GM18498 (cell line): Measurements from ENCODE around the gene PLCB1.
"Not testable (repeated sequence)": the region's sequence is repeated elsewhere in the genome, so short reads cannot be mapped to it uniquely, and the experiment has no call there.

ENCODE experiments used
- ATAC-seq: cut with Tn5 transposase; IDR thresholded peaks from one replicate; pipeline ENCODE4 v1.9.1; 2021; ENCODE audit warnings: mild to moderate bottlenecking, moderate library complexity; ENCODE audit not compliant: unreplicated experiment

PLCB1 gene

GRCh38 chr20:8362457-8362856, 230.4 kb downstream of the PLCB1 start:
- ATAC-seq: no peak

DNA sequence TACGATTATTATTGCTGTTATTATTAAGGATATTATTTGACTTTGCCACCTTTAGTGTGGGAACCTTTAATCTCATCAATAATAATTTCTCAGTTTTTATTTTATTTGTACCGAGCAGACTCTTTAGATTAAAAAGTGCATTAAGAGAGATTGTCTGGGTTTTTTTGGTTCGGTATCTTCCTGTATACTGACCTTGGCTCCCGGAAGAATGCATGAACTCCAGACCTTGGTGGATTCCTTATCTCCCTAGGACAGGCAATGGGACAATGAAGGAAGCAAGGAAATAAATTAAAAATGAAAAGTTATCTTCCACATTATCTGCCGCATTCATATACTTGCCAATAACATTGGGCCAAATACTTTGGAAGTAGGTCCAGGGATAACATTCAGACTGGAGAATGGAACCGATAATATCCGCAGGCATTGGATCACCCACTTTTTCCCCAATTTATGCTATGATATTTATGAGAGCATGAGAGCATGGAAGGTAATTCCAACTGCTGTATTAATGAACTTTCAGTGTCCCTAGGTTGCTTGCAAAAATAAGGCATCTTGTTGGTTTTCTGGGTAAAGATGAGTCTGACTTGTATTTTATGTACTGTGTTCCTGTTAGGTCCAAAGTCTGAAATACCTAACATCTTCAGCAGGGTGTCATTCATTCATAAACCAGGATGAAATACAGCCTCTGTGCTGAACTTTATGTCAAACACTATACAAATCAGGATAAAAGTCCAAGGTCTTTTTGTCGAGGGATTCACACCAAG, 232.1 kb downstream of the PLCB1 start:
- no peak for ATAC-seq

DNA sequence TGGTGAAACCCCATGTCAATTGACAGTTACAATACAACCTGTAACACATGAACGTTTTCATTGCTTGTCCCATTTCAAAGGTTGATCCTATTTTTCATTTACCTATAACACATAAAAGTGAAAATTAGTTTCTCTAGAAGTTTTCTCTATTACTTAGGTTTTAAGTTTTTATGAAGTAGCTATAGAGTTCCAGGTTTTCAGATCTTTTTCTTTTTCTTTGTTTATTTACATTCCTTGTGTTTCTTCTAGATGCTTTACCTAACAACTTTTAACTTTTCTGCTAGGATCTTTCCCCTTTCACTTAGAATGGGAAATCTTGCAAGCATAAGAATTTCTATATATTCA, 232.6 kb downstream of the PLCB1 start:
- ATAC-seq: no peak

GRCh38 chr20:8365634-8366033, 233.6 kb downstream of the PLCB1 start:
- ATAC-seq: no peak

DNA sequence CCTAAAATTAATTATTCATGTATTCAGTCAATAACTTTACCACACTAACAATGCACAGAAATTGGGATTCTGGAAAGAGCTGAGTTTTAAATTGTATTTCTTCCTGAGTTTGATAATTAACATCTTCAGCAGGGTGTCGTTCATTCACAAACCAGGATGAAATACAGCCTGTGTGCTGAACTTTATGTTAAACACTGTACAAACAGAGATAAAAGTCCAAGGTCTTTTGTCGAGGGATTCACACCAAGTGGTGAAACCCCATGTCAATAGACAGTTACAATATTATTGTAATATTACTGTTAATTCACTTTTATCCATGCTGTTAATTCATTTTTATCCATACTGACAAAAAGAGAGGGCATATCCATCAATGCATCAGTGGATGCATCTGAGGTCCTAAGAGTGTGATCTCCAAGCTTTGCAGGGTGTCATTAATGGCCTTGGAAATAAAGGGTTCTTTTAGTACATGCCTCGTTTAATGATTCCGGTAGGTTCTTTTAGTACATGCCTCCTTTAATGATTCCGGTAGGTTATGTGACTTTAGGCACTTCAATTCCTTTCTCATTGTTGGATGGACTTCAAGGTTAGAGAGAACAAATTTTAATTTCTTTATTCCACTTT, 234.3 kb downstream of the PLCB1 start:
- ATAC-seq: no peak

- ATAC-seq: no peak
Observed at GRCh38 chr20:8367689-8368088, 235.6 kb downstream of the PLCB1 start.

GRCh38 chr20:8368670-8369069, 236.6 kb downstream of the PLCB1 start:
- no peak for ATAC-seq

- no peak for ATAC-seq
Observed at GRCh38 chr20:8369311-8369710, 237.2 kb downstream of the PLCB1 start.

- ATAC-seq: no peak
Observed at GRCh38 chr20:8370774-8371173, 238.7 kb downstream of the PLCB1 start.

GRCh38 chr20:8372824-8373380, 240.8 kb downstream of the PLCB1 start:
- ATAC-seq: no peak

- ATAC-seq: no peak
Observed at GRCh38 chr20:8373579-8373978, 241.5 kb downstream of the PLCB1 start.

DNA sequence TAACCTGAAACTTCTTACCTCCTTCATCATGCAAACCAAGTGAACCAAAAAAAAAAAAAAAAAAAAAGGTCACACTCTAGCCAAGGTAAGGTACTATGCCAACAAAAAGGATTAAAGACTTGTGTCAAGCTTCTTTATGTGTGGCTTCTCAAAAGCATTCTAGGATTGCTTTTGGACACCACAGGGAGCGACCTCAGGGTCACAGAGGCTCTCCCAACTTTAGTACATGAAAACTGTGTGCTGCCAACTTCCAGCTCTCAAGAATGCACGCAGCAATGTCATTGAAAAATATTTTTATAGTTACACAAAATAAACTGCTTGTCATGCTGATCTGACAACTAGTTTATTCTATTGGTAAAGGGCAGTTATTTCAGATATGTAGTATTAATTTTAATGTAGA, 243.8 kb downstream of the PLCB1 start:
- no peak for ATAC-seq

DNA sequence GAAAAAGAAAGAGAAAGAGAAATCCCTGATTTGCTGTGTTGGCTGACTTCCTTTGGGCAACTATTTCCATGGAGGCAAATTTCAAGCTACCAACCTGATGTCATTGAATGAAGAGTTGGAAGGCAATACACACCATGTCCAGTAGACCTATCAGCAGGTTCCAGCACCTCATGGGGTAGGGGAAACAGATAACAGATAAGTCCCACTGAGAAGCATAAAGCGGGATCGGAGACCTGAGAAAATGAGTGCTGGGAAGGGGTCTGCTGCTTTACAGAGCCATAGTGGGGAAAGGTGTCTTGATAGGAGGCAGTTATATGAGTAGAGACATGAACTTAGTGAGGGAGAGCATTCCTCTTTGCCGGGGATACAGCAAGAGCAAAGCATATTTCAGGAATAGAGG, 244.9 kb downstream of the PLCB1 start:
- ATAC-seq: no peak

- ATAC-seq: not testable (repeated sequence)
Observed at GRCh38 chr20:8379125-8379524, 247.1 kb downstream of the PLCB1 start.

GRCh38 chr20:8385247-8385646, 253.2 kb downstream of the PLCB1 start:
- no peak for ATAC-seq

DNA sequence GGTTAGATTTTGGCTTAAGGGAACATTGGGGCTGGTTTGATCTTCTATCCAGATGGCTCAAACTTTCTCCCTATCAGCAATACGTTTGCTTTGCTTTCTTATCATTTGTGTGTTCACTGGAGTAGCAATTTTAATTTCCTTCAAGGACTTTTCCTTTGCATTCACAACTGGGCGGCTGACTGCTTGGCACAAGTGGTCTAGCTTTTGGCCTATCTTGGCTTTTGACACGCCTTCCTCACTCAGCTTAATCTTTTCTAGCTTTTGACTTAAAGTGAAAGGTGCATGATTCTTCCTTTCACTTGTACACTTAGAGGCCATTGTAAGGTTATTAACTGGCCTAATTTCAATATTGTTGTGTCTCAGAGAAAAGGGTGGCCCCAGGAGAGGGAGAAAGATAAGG, 254.9 kb downstream of the PLCB1 start:
- ATAC-seq: no peak

DNA sequence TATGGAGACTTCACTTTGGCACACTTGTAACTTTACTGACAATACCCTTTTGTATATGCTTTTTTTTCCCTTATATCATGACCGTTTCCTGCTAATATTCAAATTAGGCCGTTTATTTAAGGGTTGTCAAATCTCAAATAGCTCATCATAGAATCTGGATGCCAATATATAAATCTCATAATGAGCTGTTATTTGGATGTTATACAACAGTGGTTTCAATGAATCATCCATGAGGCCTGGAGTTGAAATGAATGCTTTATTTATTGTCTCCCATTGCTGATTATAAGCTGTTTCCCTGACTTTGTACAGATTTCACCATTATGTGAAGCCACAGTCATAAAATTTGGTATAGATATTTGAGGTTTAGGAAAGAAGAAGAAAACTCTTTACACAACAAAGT, 256.1 kb downstream of the PLCB1 start:
- ATAC-seq: no peak

DNA sequence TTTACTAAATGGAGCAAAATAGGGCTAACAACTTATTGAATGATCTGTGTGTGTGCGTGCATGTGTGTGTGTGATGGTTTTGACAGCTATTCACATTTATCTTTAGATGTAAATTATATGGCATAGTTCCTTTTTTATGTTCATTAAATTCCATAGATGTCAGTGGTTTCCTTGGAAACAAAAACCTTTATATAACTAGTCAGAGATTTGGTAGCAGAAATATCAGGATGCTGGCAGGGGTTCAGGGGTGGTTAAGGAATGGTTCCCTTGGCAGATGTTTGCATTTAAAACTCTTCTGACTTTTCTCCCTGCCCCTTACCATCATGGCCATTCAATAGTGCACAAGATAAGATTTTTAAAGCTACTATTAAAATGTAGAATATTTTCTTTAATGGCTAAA, 256.6 kb downstream of the PLCB1 start:
- no peak for ATAC-seq

DNA sequence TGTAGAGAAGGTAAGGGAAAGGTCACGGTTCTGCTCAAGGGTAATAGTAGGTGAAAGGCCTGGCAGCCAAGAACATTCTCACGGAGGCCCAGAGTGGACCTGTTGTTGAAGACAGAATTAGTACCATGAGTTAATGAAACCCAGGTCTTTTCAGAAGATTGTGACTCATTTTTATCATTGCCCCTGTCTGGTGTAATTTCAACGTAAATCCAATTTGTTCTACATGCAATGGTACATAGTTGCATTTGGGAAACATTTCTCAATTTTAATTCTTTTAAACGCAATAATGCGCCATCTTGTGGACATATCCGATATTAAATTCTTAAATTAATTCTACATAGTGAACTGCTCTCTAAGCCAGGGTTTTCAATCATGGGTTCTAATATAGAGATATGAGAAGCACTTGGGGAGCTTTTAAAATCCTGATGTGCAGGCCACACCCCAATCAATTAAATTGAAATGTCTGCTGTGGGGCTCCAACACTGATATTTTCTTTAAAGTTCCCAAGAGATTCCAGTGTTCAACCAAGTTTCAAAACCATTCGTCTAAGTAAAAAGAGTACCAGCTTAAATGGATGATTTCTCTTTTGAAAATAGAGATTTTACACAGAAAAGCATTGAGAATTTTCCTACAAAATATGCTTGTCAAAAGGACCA, 257.4 kb downstream of the PLCB1 start:
- no peak for ATAC-seq

DNA sequence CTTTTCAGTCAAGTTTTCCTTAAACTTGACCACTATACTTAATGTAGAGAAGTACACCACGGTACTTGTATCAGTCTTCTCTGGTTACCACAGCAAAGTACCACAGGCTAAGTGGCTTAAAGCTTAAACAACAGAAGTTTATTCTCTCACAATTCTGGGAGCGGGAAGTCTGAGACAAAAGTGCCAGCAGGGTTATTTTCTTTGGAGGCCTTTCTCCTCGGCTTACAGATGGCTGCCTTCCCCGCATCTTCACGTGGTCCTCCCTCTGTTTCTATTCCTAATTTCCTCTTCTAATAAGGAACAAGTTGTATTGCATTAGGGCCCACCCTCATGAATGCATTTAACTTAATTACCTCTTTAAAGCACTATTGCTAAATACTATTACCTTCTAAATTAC, 258.0 kb downstream of the PLCB1 start:
- no peak for ATAC-seq

DNA sequence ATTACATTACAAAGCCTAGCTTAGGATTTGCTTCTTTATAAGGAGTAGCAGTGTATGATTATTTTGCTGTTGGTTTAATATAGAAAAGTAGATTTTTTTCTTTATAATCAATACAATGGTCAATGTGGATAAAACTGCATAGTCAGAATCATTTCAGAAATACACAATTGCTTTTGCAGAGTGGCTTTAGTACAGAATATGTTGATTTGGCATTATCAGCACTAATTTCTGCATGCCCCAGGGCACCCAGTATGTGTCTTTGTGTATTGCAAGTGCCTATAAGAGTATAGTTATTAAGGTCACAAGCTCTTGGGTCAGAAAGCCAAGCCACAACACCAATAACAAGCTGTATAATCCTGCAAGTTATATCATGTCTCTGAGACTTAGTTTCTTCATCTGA, 258.4 kb downstream of the PLCB1 start:
- no peak for ATAC-seq

DNA sequence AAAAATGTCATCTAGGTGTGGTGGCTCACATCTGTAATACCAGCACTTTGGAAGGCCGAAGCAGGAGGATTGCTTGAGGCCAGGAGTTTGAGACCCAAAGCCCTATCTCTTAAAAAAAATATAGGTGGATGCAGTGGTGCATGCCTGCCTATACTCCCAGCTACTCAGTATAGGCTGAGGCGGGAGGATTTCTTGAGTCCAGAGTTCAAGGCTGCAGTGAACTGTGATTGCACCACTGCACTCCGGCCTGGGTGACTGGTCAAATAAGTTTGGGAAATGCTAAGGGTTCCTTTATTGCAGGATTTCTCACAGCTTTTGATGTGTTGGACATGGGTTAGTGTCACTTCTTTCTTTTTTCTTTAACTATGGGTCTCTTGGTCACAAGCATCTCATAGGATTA, 261.3 kb downstream of the PLCB1 start:
- no peak for ATAC-seq
